Measurements from ENCODE around the gene FAM118B.

Gene FAM118B

GRCh38 chr11:126211236-126212088 is at the start of gene FAM118B, which contains the start of gene RPUSD4:
TSS of gene FAM118B (plus strand) at chr11:126211782. CDS start at chr11:126235002, 23,220 bp downstream.
TSS of gene RPUSD4 (minus strand) at chr11:126211650. CDS start at chr11:126211638, 12 bp downstream.
- peak; percentile 97 for DNase-seq

- no peak for DNase-seq
Observed at GRCh38 chr11:126162306-126163030, 49.1 kb upstream of the FAM118B start.

- no peak for DNase-seq
Observed at GRCh38 chr11:126163074-126163700, 48.4 kb upstream of the FAM118B start.

GRCh38 chr11:126163779-126164178 is 47.8 kb upstream of the FAM118B start:
- no peak for DNase-seq

- no peak for DNase-seq
Observed at GRCh38 chr11:126164781-126165180, 46.8 kb upstream of the FAM118B start.

GRCh38 chr11:126165311-126165720 is 46.3 kb upstream of the FAM118B start:
- DNase-seq: no peak

GRCh38 chr11:126165757-126166156 is 45.8 kb upstream of the FAM118B start:
- DNase-seq: no peak

GRCh38 chr11:126166413-126166812 is 45.2 kb upstream of the FAM118B start:
- no peak for DNase-seq

GRCh38 chr11:126167488-126167887 is 44.1 kb upstream of the FAM118B start:
- no peak for DNase-seq

- DNase-seq: no peak
Observed at GRCh38 chr11:126169291-126169690, 42.3 kb upstream of the FAM118B start.

- DNase-seq: no peak
Observed at GRCh38 chr11:126172596-126173038, 39.0 kb upstream of the FAM118B start.

- no peak for DNase-seq
Observed at GRCh38 chr11:126173257-126173656, 38.3 kb upstream of the FAM118B start.

- DNase-seq: no peak
Observed at GRCh38 chr11:126174816-126175215, 36.8 kb upstream of the FAM118B start.

GRCh38 chr11:126175393-126175792 is 36.2 kb upstream of the FAM118B start:
- DNase-seq: no peak

GRCh38 chr11:126176853-126177470 is 34.6 kb upstream of the FAM118B start:
- DNase-seq: no peak

GRCh38 chr11:126181939-126182730 is 29.4 kb upstream of the FAM118B start:
- DNase-seq: no peak

GRCh38 chr11:126182787-126183445 is 28.7 kb upstream of the FAM118B start:
- DNase-seq: no peak

GRCh38 chr11:126185259-126186024 is 26.1 kb upstream of the FAM118B start:
- DNase-seq: no peak

- DNase-seq: no peak
Observed at GRCh38 chr11:126186025-126186698, 25.4 kb upstream of the FAM118B start.
